SK-N-SH (cell line): ENCODE measurements around the gene LRRC3C. TPM values are rescaled to one million over a fixed set of nuclear protein-coding genes. Genes with fewer than 3 reads are reported as not detected.

Experiments
- CTCF ChIA-PET: fragments of 300-600, 350-600 bp; formaldehyde crosslinking; extraction: SDS; loops from one replicate; lab custom pipeline; 2021; lab: Yijun Ruan, JAX
- POLR2A ChIA-PET: fragments of 350-600 bp; sonication (Branson Sonifier 250); formaldehyde crosslinking; extraction: SDS; loops from one replicate; lab custom pipeline; 2020; ENCODE audit warnings: antibody characterized with exemption, inconsistent platforms; lab: Yijun Ruan, JAX
- DNase-seq: peaks from one replicate; pipeline ENCODE4 v3.0.0; 2012
- H2AFZ ChIP-seq: fragments of 200-600 bp; sonication (generic); 2 replicates; pipeline ENCODE4 v1.8.1; 2016; ENCODE audit warnings: antibody characterized with exemption, mild to moderate bottlenecking, low read depth
- H3F3A ChIP-seq: fragments of 200-600 bp; sonication (generic); replicated peaks from 2 replicates; pipeline ENCODE3; 2016; ENCODE audit warnings: antibody characterized with exemption, mild to moderate bottlenecking; ENCODE audit not compliant: insufficient read depth
- H3K27ac ChIP-seq, 2 experiments: fragments of 200-500 bp in 1 of 2; fragments of 200-600 bp in 1 of 2; sonication (Bioruptor generic) in 1 of 2; sonication (generic), shearing (Covaris generic) in 1 of 2; 2 replicates each; pipeline versions ENCODE4 v1.5.1 to v1.6.1; 2014 to 2016; ENCODE audit warnings: low read depth in 2 of 2, inconsistent platforms in 1 of 2, low read length in 1 of 2, mild to moderate bottlenecking in 1 of 2, mixed read lengths in 1 of 2
- H3K27me3 ChIP-seq: fragments of 200-600 bp; sonication (generic), shearing (Covaris generic); 2 replicates; pipeline ENCODE4 v1.6.1; 2016; ENCODE audit warnings: mixed run types; ENCODE audit not compliant: insufficient read depth
- H3K36me3 ChIP-seq, 2 experiments: fragments of 200-500 bp in 1 of 2; fragments of 200-600 bp in 1 of 2; sonication (Bioruptor generic) in 1 of 2; sonication (generic) in 1 of 2; replicated peaks in 1 of 2; 2 replicates each; pipeline versions ENCODE3 to v1.5.1; 2014 to 2016; ENCODE audit warnings: low read length in 1 of 2, mild to moderate bottlenecking in 1 of 2; ENCODE audit not compliant: insufficient read depth in 2 of 2, control insufficient read depth in 1 of 2
- H3K4me1 ChIP-seq, 2 experiments: fragments of 200-500 bp in 1 of 2; fragments of 200-600 bp in 1 of 2; sonication (Bioruptor generic) in 1 of 2; sonication (generic), shearing (Covaris generic) in 1 of 2; 2 replicates each; pipeline versions ENCODE4 v1.5.1 to v1.6.1; 2014 to 2016; ENCODE audit warnings: low read depth in 1 of 2, low read length in 1 of 2, mixed run types in 1 of 2; ENCODE audit not compliant: insufficient read depth in 2 of 2, control insufficient read depth in 1 of 2
- H3K4me2 ChIP-seq: fragments of 200-600 bp; sonication (generic), shearing (Covaris generic); 2 replicates; pipeline ENCODE4 v1.6.1; 2017; ENCODE audit warnings: mixed run types
- H3K4me3 ChIP-seq, 2 experiments: fragments of 200-500 bp in 1 of 2; fragments of 200-600 bp in 1 of 2; sonication (Bioruptor generic) in 1 of 2; sonication (generic), shearing (Covaris generic) in 1 of 2; 2 replicates each; pipeline versions ENCODE4 v1.5.1 to v1.8.1; 2014 to 2016; ENCODE audit warnings: low read depth in 2 of 2, inconsistent platforms in 1 of 2, low read length in 1 of 2, mild to moderate bottlenecking in 1 of 2, mixed read lengths in 1 of 2, moderate library complexity in 1 of 2
- H3K79me2 ChIP-seq: fragments of 200-600 bp; sonication (generic); 2 replicates; pipeline ENCODE4 v1.8.1; 2017; ENCODE audit warnings: mild to moderate bottlenecking; ENCODE audit not compliant: insufficient read depth
- H3K9ac ChIP-seq: fragments of 200-600 bp; sonication (generic); 2 replicates; pipeline ENCODE4 v1.6.1; 2017; ENCODE audit warnings: mixed run types
- H3K9me2 ChIP-seq: fragments of 200-600 bp; sonication (generic); 2 replicates; pipeline ENCODE4 v1.6.1; 2017; ENCODE audit warnings: mixed run types
- H3K9me3 ChIP-seq: fragments of 200-600 bp; sonication (generic); 2 replicates; pipeline ENCODE4 v1.6.1; 2017; ENCODE audit warnings: mixed run types, mild to moderate bottlenecking, moderate library complexity
- H4K20me1 ChIP-seq: fragments of 200-600 bp; sonication (generic); 2 replicates; pipeline ENCODE4 v1.6.1; 2017; ENCODE audit warnings: mild to moderate bottlenecking, mixed run types; ENCODE audit not compliant: insufficient read depth
- CHD2 ChIP-seq: fragments of 150-350 bp; IDR thresholded peaks from 2 replicates; pipeline ENCODE4 v1.6.1; 2018; ENCODE audit warnings: low read length; ENCODE audit not compliant: partially characterized antibody
- EP300 ChIP-seq, 2 experiments: IDR thresholded peaks; 2 replicates each; pipeline versions ENCODE4 v1.4.0 to v1.6.1; 2012; ENCODE audit warnings: borderline replicate concordance in 1 of 2, low read depth in 1 of 2, low read length in 1 of 2
- EZH2phosphoT487 ChIP-seq: fragments of 200-600 bp; sonication (generic); IDR thresholded peaks from 2 replicates; pipeline ENCODE4 v1.6.1; 2017; ENCODE audit warnings: low read depth, mixed run types, mild to moderate bottlenecking, antibody characterized with exemption, moderate library complexity, borderline replicate concordance
- FOXJ3 ChIP-seq: sonication (generic); formaldehyde crosslinking; IDR thresholded peaks from 2 replicates; pipeline ENCODE4 v1.5.1; 2020; ENCODE audit warnings: mild to moderate bottlenecking, missing genetic modification reagents
- FOXM1 ChIP-seq: IDR thresholded peaks from 2 replicates; pipeline ENCODE4 v1.4.0; 2012; ENCODE audit warnings: low read depth, mild to moderate bottlenecking
- GABPA ChIP-seq: IDR thresholded peaks from 2 replicates; pipeline ENCODE4 v1.4.0; 2012; ENCODE audit warnings: low read depth, mild to moderate bottlenecking
- MEF2A ChIP-seq: IDR thresholded peaks from 2 replicates; pipeline ENCODE4 v1.4.0; 2012; ENCODE audit warnings: low read depth, borderline replicate concordance
- MXI1 ChIP-seq: IDR thresholded peaks from 2 replicates; pipeline ENCODE4 v1.6.1; 2012; ENCODE audit warnings: mild to moderate bottlenecking, low read depth, low read length, improper control_type of control experiment
- NRF1 ChIP-seq: IDR thresholded peaks from 2 replicates; pipeline ENCODE4 v1.6.1; 2012; ENCODE audit warnings: low read depth, mild to moderate bottlenecking, low read length
- RAD21 ChIP-seq: IDR thresholded peaks from 2 replicates; pipeline ENCODE4 v1.6.1; 2012; ENCODE audit warnings: mild to moderate bottlenecking, low read length
- RCOR1 ChIP-seq: fragments of 150-350 bp; IDR thresholded peaks from 2 replicates; pipeline ENCODE4 v1.6.1; 2017; ENCODE audit warnings: antibody characterized with exemption, low read length
- RXRA ChIP-seq: IDR thresholded peaks from 2 replicates; pipeline ENCODE4 v1.4.0; 2012; ENCODE audit warnings: low read depth, mild to moderate bottlenecking, borderline replicate concordance
- SIN3A ChIP-seq: IDR thresholded peaks from 2 replicates; pipeline ENCODE4 v1.6.1; 2012; ENCODE audit warnings: low read depth, mild to moderate bottlenecking, low read length, moderate library complexity, borderline replicate concordance
- TAF1 ChIP-seq: IDR thresholded peaks from 2 replicates; pipeline ENCODE4 v1.6.1; 2012; ENCODE audit warnings: low read depth, mild to moderate bottlenecking, low read length, moderate library complexity, borderline replicate concordance
- TCF12 ChIP-seq: IDR thresholded peaks from 2 replicates; pipeline ENCODE4 v1.4.0; 2012
- TEAD4 ChIP-seq: IDR thresholded peaks from 2 replicates; pipeline ENCODE4 v1.4.0; 2012; ENCODE audit warnings: mild to moderate bottlenecking, borderline replicate concordance; ENCODE audit not compliant: insufficient read depth
- WGBS: methylation state at CpG from one replicate; pipeline ENCODE4 v1.1.6; 2017; ENCODE audit warnings: low lambda C conversion rate; 5-methylcytosine and 5-hydroxymethylcytosine counted together
- polyA plus RNA-seq, 3 experiments: library from polyadenylated mRNA; depleted of rRNA; stranded (reverse); fragments of >200 nt; gene quantifications; 2 replicates each; pipeline ENCODE4 v1.2.3, GENCODE V29; 2012
- TF ChIP-seq, protein P1 (sequence below): IDR thresholded peaks from 2 replicates; pipeline ENCODE4 v1.4.0; 2012; ENCODE audit warnings: low read depth, borderline replicate concordance
- TF ChIP-seq, protein P2 (sequence below): IDR thresholded peaks from 2 replicates; pipeline ENCODE4 v1.4.0; 2012; ENCODE audit warnings: low read depth, borderline replicate concordance
- TF ChIP-seq, protein P3 (sequence below): fragments of 150-350 bp; IDR thresholded peaks from 2 replicates; pipeline ENCODE4 v1.6.1; 2016; ENCODE audit warnings: mild to moderate bottlenecking, low read depth, low read length

LRRC3C gene
- polyA plus RNA-seq, 1 of the 3 experiments (the other 2 are of a cell fraction), result not detected

- TF ChIP-seq SIN3A (no peak), MXI1 (no peak), RAD21 (no peak), FOXM1 (no peak), FOXJ3 (CRISPR knock-in tag) (no peak), TEAD4 (no peak), CHD2 (no peak), MEF2A (no peak), EP300 (IDR thresholded peaks at IDR 0.05; ENCODE audit: borderline replicate concordance in 1 of 2, low read depth in 1 of 2, low read length in 1 of 2) (no peak), EZH2phosphoT487 (no peak), TCF12 (no peak), TAF1 (no peak), GABPA (no peak), RCOR1 (no peak), NRF1 (no peak), RXRA (no peak)
- TF ChIP-seq, protein P1, sequence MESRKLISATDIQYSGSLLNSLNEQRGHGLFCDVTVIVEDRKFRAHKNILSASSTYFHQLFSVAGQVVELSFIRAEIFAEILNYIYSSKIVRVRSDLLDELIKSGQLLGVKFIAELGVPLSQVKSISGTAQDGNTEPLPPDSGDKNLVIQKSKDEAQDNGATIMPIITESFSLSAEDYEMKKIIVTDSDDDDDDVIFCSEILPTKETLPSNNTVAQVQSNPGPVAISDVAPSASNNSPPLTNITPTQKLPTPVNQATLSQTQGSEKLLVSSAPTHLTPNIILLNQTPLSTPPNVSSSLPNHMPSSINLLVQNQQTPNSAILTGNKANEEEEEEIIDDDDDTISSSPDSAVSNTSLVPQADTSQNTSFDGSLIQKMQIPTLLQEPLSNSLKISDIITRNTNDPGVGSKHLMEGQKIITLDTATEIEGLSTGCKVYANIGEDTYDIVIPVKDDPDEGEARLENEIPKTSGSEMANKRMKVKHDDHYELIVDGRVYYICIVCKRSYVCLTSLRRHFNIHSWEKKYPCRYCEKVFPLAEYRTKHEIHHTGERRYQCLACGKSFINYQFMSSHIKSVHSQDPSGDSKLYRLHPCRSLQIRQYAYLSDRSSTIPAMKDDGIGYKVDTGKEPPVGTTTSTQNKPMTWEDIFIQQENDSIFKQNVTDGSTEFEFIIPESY, result no peak
- TF ChIP-seq, protein P2, sequence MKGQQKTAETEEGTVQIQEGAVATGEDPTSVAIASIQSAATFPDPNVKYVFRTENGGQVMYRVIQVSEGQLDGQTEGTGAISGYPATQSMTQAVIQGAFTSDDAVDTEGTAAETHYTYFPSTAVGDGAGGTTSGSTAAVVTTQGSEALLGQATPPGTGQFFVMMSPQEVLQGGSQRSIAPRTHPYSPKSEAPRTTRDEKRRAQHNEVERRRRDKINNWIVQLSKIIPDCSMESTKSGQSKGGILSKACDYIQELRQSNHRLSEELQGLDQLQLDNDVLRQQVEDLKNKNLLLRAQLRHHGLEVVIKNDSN, result no peak
- TF ChIP-seq, protein P3, sequence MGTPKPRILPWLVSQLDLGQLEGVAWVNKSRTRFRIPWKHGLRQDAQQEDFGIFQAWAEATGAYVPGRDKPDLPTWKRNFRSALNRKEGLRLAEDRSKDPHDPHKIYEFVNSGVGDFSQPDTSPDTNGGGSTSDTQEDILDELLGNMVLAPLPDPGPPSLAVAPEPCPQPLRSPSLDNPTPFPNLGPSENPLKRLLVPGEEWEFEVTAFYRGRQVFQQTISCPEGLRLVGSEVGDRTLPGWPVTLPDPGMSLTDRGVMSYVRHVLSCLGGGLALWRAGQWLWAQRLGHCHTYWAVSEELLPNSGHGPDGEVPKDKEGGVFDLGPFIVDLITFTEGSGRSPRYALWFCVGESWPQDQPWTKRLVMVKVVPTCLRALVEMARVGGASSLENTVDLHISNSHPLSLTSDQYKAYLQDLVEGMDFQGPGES, result no peak
- no peaks in the 10 kb centered on the region for H3F3A ChIP-seq
- H4K20me1 ChIP-seq, result peaks cover 29% of the 10 kb centered on the region
- DNase-seq, result no peak
- H3K4me2 ChIP-seq, result no peak overlapping the region
- H2AFZ ChIP-seq, result no peak overlapping the region
- H3K4me1 ChIP-seq, result peaks cover 0 to 22% of the 10 kb centered on the region in 2 experiments; a peak in 1 of 4 replicates
- peaks cover 9 to 42% of the 10 kb centered on the region in 2 experiments for H3K36me3 ChIP-seq
- H3K9me2 ChIP-seq, result no peaks in the 10 kb centered on the region
- H3K79me2 ChIP-seq, result peaks cover 33% of the 10 kb centered on the region
- no peaks in the 10 kb centered on the region for H3K9me3 ChIP-seq
- H3K27me3 ChIP-seq, result no peaks in the 10 kb centered on the region
- ChIA-PET POLR2A (no interaction called here), CTCF (interaction anchor here (0.6 to 1.1 kb wide), 4 partner anchors 9 to 58 kb away, joined by 3 to 6 read pairs (median 3); partner anchors contain the start of gene PSMD3)
- H3K27ac ChIP-seq, result no peak overlapping the region
- no peak overlapping the region for H3K4me3 ChIP-seq
- WGBS, result 89% methylated on average over 6 of the region's 6 CpGs
- no peak overlapping the region for H3K9ac ChIP-seq
These were observed 5.5 kb upstream of the LRRC3C start for GRCh38 chr17:39922006-39922405.
